ENCODE results near the gene EXOC6B.

The EXOC6B gene

GRCh38 chr2:72744049-72744448 is 81.8 kb downstream of the EXOC6B start:
- no peak for DNase-seq (ENCODE audit: low read depth, low spot score)

- DNase-seq (ENCODE audit: low read depth, low spot score): no peak
These were observed 82.4 kb downstream of the EXOC6B start for GRCh38 chr2:72743481-72743880.

GRCh38 chr2:72738096-72738495 is 87.7 kb downstream of the EXOC6B start:
- DNase-seq (ENCODE audit: low read depth, low spot score): no peak

GRCh38 chr2:72734432-72734831 is 91.4 kb downstream of the EXOC6B start:
- DNase-seq (ENCODE audit: low read depth, low spot score): no peak

DNA sequence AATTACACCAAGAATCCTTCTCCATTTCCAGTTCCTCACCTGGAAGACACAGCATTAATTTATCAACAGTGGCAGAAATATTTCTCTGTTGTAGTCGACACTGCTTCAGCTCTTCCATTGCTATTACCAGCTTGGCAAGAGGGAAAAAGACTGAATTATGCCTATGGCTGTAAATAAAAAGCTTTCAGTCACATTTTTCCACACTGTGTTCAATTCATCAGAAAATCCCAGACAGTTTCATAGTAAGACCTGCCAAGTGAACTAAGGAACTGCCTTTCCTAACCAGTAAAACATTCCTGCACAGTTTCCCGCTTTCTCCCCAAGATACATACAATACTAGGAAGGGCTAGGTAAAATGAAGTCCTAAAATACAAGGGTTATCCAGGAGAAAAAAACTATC is 94.7 kb downstream of the EXOC6B start:
- no peak for DNase-seq (ENCODE audit: low read depth, low spot score)

- no peak for DNase-seq (ENCODE audit: low read depth, low spot score)
These were observed 98.5 kb downstream of the EXOC6B start for GRCh38 chr2:72727356-72727755.

GRCh38 chr2:72723769-72724370 is 102.0 kb downstream of the EXOC6B start:
- no peak for DNase-seq (ENCODE audit: low read depth, low spot score)

DNA sequence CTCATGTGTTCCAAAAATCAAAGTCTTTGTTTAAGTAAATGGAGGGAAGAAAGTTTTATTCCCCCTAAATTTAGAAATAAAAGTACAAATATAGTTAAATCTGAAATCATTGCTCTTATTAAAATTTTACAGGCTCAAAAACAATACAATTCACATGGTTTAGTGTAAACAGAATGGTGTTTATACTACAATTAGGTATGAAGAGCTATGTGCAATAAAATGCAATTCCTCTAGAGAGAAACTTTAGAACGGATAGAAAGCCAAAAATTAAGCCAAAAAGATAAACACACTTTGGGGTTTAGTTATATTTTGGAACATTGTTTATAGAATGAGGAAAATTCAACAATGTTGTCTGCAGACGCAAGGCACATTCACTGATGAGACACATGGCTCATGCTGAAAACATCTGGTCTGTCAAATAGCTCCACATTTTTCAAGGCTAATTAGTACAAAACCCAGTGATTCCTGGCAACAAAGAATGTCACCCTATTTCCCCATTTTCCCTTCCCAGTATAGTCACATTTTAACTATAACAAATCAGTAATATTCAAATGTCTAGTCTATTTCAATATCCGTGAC is 103.3 kb downstream of the EXOC6B start:
- DNase-seq (ENCODE audit: low read depth, low spot score): no peak

- no peak for DNase-seq (ENCODE audit: low read depth, low spot score)
These were observed 106.4 kb downstream of the EXOC6B start for GRCh38 chr2:72719416-72719815.

GRCh38 chr2:72718876-72719275 is 107.0 kb downstream of the EXOC6B start:
- no peak for DNase-seq (ENCODE audit: low read depth, low spot score)

- no peak for DNase-seq (ENCODE audit: low read depth, low spot score)
These were observed 109.2 kb downstream of the EXOC6B start for GRCh38 chr2:72716601-72717000.

GRCh38 chr2:72713857-72714256 is 112.0 kb downstream of the EXOC6B start:
- no peak for DNase-seq (ENCODE audit: low read depth, low spot score)

- DNase-seq (ENCODE audit: low read depth, low spot score): no peak
These were observed 112.9 kb downstream of the EXOC6B start for GRCh38 chr2:72712977-72713376.

GRCh38 chr2:72712304-72712703 is 113.5 kb downstream of the EXOC6B start:
- DNase-seq (ENCODE audit: low read depth, low spot score): no peak

GRCh38 chr2:72710418-72711152 is 115.2 kb downstream of the EXOC6B start:
- no peak for DNase-seq (ENCODE audit: low read depth, low spot score)

DNA sequence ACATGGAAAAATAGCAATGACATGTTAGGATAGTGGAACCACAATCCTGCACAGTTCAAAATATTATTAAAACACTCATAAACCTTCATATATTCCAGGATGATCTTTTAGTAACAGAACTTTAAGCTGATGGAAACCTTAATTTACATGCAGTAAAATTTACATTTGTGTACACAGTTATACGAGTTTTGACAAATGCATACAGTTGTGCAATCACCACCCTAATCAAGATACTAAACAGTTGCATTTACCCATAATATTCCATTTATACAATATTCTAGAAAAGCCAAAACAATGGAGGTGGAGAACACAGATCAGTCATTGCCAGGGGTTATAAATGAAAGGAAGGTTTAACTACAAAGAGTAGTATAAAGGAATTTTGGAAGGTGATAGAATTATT is 117.6 kb downstream of the EXOC6B start:
- no peak for DNase-seq (ENCODE audit: low read depth, low spot score)

DNA sequence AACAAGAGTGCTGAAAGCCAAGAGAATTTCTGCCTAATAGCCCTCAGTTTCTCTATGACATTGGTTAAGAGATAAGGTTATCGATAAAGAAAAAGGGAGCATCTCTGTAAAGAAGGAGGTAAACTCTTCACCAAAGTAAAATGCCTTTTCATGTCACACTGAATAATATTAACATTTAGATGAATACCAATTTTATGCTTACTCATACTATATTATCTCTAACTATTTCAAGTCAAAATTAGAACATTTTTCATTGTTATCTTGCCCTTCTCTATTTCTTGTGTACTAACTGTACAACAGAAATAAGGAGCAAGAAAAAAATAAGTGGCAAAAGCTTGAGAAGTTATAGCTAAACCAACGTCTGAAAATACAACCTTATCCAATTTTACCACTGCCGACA is 127.5 kb downstream of the EXOC6B start:
- no peak for DNase-seq (ENCODE audit: low read depth, low spot score)

DNA sequence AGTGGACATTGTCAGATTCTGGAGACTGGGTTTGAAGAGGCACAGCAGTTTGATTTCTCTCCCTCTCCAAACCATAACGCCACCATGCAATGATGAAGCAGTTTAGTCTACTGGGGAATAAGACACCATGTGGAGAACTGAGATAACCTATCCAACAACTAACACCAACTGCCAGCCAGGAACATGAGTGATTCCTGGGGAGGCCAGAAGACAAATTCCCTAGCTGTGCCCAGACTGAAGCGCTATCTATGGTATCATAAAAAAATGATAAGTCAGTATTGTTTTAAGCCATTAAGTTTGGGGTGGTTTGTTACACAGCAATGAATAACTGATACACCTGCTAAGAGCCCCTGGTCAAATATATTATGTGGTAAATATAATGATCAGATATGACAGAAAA is 129.3 kb downstream of the EXOC6B start:
- DNase-seq (ENCODE audit: low read depth, low spot score): no peak

DNA sequence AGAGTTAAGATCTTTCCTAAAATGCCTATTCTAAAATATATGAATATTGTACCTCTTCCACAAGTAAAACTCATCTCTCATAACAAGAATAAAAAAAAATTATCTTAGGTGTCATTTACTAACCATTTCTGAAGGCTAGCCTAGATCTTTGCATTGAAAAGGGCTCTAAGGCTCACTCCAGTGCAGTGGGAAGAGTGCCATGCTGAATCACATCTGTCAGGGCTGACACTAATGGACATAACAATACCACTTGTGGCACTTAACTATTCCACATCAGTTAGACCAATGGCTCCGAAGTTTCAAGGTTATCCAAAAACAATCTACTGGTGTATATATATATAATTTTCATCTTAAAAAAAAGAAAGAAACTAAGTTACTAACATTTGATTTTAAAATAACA is 130.2 kb downstream of the EXOC6B start:
- DNase-seq (ENCODE audit: low read depth, low spot score): no peak

GRCh38 chr2:72694715-72695496 is 130.9 kb downstream of the EXOC6B start:
- no peak for DNase-seq (ENCODE audit: low read depth, low spot score)

GRCh38 chr2:72689579-72690195 is 136.1 kb downstream of the EXOC6B start:
- no peak for DNase-seq (ENCODE audit: low read depth, low spot score)

- no peak for DNase-seq (ENCODE audit: low read depth, low spot score)
These were observed 140.1 kb downstream of the EXOC6B start for GRCh38 chr2:72685638-72686213.
